ENCODE results near the gene TMEM239.
"Not testable (repeated sequence)": the region's sequence is repeated elsewhere in the genome, so short reads cannot be mapped to it uniquely, and the experiment has no call there.

TMEM239 gene

DNA sequence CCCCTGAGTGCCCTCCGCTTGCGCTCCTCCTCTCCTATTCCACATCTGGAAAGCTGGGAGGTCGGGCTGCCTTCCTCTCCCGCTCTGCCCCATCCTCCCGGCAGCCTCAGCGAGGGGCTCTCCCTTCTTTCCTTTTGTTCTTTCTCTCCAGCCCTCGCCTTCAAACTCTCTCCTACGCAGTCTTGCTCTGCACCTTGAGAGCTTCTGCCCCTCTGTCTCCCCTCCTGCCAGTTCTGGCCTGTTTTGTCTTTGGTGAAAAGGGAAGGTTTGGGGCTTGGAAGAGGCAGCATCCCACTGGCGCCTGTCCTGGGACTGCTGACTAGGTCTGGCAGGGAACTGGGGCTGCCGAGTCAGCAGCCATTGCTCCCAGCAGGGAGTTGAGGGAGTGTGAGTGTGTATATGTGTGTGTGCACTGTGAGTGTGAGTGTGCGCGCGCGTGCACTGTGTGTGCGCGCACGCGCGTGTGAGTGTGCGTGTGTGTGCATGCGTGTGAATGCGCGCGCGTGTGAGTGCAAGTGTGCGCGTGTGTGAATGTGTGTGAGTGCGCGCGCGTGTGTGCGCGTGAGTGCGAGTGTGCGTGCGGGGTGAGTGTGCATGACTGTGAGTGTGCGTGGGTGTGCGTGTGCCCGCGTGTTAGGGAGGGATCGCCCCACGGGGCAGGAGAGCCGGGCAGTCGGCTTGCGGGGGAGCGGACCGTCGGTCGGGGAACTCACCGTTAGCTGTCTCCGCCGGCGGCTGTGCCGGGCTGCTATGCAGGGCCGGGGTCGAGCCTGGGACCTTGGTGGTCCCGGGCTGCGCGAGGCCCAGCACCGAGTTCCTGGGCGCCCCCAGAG lies 16.3 kb upstream of the TMEM239 start:
- no peak for DNase-seq (ENCODE audit: low spot score)

DNA sequence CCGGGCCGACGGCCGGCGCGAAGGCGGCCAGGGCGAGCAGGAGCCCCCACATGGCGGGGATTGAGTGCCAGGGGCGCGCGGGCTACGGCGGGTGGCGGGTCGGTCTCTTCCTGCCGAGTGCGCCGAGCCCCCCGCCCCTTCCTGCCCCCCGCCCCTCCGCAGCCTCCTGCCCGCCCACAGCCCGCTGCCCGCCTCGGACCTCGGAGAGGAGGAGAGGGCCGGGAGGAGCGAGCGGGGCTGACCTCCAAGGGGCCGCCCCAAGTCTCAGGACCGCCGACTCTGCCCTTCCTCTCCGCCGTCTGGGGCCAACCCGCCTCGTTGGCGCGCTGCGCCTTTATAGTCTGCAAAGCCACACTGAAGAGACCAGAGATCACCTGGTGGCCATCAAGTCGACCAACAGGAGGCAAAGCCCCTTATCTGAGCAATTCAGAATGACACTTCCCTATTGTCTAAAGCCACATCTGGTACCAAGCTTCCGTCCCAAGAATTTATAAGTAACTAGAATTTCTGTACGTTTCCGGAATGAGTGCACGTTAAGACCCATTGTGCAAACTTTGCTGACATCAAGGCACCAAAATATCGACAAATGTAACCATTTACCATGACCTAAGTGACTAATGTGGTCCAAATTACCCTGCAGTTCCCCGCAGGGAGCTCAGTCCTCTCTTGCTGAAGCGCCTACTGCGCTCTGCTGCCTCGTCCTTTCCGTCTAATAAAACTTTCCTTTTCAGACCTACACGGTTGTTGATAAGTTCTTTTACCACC lies 15.5 kb upstream of the TMEM239 start, which contains the start of gene CPXM1:
CPXM1 (minus strand) TSS at position 107 of the 765 bp plus-strand sequence; CDS start at position 52, 55 bp downstream.
- no peak for DNase-seq (ENCODE audit: low spot score)

DNA sequence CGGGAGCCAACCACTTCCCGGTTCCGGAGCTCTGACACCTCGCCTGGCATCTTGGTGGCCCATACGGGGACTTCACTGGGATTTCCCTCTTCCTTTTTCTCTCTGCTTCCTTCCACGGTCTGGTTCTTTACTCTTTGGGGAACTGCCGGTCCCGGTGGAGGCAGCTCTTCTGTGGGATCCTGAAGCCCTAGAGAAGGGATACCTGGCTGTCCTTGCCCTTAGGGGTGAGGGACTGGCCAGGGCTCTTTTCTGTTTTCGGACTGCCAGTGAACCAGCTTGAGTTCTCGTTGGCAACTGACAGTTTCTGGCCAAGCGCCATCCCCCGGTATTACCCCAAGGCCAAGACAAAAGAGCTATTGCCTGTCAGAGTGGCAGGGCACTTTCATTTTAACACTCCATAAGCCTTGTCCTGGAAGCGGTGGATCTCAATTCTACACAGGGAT lies 14.9 kb upstream of the TMEM239 start:
- DNase-seq (ENCODE audit: low spot score): no peak

DNA sequence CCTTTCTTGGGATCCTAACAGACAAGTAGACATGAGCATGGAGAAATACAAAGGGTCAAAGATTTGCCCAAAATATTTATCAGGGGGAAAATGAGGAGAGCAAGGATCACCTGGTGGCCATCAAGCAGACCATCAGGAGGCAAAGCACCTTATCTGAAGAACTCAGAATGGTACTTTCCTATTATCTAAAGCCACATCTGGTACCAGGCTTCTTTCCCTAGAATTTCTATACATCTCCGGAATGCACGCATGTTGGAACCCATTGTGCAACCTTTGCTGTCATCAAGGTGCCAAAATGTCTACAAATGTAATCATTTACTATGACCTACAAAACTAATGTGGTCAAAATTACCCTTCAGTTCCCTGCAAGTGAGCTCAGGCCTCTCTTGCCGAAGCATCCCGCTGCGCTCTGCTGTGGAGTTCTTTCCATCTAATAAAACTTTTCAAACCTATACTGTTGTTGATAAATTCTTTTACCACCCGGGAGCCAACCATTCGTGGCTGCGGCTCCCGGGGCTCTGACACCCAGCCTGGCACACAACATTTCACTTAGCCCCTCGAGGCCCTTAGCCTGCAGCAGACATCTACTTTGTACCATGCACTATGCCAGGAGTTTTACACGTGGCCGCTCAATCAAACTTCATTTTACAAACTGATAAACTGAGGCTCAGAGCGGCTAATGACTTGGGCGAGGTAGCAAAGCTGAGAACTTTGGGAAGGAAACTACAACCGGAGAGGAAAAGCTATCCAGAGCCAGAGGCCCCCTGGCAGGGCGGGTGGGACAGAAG lies 11.9 kb upstream of the TMEM239 start:
- no peak for DNase-seq (ENCODE audit: low spot score)

DNA sequence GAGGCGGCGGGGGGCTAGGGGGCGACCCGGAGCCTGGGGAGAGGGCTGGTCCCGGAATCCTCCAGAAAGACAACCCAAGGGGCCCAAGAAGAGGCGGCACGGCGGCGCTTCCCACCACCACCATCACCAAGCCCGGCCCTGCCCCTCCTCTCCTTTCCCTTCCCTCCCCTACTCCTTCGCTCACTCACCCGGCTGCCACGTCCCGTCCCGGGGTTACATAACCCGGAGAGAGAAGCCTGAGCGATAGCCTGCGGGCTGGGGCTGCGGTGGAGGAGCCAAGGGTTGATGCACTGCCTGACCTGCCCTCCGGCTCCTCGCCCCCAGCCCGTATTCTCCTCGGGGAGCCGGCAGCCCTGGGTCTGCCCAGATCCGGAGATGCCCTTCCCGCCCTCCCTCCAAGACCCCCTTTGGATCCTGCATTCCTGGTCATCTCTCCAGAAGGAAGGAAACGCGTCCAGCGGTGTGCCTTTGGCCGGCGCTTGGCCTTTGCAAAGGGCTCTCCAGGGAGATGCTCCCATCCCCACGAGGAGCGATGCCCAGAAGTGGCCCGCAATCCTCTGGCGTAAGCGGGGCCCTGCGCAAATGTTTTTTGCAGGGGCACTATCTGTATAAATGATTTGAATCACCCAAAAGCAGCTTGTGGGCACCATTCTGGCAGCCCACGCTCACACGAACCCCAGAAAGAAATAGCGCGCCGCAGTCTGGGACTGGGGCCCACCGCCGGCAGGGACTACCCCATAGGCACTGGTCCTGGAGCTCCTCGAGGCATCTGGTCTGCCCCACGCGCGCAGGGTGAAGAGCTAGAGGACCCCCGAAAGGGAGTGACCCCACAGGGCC lies 11.1 kb upstream of the TMEM239 start:
- DNase-seq (ENCODE audit: low spot score): no peak

DNA sequence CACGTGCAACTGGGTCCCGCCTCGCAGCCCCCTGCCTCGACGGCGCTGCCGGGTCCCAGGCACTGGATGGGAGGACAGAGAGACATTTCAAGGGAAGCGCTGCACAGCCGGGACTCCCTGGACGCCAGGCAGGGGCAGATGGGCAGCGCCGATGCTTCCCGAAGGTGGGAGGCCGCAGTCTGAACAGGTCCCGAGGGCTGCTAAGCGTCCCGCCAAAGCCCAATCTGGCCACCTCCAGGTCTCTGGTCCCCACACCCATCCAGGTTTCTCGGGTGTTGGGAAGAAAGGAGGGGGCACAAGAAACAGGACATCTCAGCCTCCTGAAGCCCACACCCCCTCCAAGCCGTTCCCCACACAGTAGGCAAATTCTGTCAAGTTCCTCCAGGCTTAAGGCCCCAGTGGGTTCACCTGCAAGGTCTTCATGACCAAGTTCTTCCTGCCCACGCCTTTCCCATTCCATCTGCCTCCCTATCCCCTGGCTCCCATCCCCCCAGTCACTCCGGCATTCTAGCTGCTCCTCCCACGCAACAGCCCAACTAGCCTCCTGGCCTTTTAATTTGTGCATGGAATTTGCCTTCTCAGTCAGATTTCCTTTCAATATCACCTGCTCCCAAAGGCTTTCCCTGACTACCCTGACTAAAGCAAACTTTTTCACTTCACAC lies 10.3 kb upstream of the TMEM239 start:
- no peak for DNase-seq (ENCODE audit: low spot score)

DNA sequence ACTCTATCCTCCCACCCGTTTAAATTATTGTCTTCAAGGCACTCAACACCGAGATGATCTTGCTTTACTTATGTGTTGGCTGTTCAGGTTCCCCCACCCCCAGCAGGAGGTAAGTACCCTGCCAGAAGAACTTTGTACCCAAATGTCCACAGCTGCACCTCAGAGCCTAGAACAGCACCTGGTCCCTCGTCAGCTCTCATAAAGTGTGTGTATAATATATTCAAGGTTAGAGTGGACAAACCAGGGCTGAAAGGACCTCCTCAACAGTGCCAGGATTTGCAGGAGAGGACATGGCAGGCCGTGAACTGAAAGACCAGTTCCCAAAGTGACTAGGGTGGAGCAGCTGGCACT lies 9.8 kb upstream of the TMEM239 start:
- peak; percentile 4 for DNase-seq (ENCODE audit: low spot score)

DNA sequence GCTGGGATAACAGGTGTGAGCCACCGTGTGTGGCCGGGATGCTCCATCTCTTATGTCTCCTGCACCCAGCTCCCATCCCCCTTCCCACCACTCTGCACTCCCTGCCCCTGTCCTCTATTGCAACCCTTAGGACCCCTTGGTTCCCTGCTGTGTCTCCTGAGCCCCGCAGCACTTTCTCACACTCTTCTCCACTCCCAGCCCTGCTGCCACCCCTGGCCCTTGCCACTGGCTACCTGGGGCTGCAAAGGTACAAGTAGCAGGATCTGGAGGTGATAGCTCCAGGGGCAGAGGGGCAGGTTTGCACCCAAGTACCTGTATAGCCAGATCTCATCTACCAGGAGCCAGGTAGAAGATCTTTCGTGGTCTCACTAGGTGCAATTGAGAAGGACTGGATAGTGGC lies 9.1 kb upstream of the TMEM239 start:
- DNase-seq (ENCODE audit: low spot score): no peak

DNA sequence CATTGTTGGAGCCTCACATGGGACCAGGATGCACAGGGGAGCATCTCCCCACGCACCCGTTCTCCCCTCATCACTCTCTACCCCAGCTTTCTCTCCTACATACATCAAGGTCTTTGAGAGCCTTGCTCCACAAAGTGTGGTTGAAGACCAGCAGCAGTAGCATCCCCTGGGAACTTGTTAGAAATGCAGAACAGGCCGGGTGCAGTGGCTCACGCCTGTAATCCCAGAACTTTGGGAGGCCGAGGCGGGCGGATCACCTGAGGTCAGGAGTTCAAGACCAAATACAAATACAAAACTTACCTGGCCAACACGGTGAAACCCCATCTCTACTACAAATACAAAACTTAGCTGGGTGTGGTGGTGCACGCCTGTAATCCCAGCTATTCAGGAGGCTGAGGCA lies 8.2 kb upstream of the TMEM239 start:
- not testable (repeated sequence) for DNase-seq (ENCODE audit: low spot score)

DNA sequence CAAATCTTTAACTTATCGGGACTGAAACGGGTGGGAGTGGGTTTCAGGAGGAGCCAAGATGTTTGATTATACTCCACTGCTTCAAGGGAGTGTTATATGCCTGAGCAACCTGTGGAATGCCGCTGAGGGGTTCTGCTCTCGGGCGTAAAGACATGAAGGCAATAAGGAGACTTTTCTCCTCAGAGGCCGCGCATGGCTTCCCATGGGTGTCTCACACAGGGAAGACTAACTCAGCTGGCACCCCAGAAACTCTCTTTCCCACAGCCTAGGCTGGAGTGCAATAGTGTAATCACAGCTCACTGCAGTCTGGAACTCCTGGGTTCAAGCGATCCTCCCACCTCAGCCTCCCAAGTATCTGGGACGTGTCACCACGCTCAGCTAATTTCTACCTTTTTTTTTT lies 6.5 kb upstream of the TMEM239 start:
- no peak for DNase-seq (ENCODE audit: low spot score)

DNA sequence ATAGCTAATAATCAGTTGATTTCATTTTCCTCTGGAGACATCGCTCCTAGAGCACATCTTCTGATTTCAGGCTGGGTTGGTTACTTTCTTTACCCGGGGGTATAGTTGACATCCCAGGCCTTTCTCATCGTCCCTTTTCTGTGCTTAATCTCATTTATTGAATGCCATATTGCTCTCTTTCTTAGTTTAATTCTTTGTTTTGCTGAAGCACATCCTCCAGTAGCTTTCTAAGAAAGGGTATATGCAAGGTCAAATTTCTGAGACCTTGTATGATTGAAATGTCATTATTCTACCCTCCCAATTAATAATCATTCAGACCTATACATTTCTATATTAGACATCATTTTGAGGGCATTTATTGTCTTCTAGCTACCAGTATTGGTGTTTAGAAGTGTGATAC lies 4.0 kb upstream of the TMEM239 start:
- DNase-seq (ENCODE audit: low spot score): no peak

DNA sequence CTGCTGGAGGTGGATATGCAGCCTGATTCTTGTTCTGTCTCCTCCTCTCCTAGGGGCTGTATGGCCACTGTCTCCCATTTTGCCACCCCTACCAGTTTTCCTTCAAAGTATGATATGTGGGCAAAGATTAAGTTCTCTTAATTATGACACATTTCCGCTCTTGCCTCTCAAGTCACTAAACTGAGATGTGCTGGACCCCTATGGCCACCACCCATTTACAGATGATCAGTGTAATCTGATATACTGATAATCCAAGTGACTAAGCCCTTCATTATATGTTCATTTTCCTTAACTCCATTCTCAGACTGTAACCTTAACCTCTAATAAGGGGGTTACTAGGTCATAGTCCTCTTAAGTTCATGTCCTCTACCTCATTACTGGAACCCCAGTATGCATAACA lies 2.1 kb upstream of the TMEM239 start:
- no peak for DNase-seq (ENCODE audit: low spot score)

DNA sequence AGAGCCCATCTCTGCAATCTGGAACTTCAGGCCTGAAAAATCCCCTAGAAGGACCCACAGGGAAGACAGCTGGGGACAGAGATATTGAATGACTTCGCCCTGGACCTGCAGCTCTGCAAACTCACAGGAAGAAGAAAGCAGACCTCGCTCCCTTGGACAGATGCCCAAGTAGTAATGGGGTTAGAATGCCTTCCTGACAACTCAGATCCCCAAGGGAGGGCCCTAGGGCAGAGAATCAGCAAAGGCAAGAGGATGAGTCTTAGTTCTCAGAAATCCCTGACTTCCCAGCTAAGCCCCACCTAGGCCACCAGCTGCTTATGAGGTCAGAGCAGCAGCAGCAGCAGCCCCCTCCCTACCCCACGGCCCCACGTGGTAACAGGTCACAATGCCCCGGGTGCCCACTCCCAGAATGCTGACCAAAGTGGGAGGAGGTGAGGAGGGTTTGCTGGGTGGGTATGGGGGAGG lies 1.5 kb upstream of the TMEM239 start, which contains the start of gene C20orf141:
C20orf141 (plus strand) TSS at position 401 of the 465 bp plus-strand sequence. CDS start 198 bp downstream, outside the sequence.
- DNase-seq (ENCODE audit: low spot score): peak; percentile 37

DNA sequence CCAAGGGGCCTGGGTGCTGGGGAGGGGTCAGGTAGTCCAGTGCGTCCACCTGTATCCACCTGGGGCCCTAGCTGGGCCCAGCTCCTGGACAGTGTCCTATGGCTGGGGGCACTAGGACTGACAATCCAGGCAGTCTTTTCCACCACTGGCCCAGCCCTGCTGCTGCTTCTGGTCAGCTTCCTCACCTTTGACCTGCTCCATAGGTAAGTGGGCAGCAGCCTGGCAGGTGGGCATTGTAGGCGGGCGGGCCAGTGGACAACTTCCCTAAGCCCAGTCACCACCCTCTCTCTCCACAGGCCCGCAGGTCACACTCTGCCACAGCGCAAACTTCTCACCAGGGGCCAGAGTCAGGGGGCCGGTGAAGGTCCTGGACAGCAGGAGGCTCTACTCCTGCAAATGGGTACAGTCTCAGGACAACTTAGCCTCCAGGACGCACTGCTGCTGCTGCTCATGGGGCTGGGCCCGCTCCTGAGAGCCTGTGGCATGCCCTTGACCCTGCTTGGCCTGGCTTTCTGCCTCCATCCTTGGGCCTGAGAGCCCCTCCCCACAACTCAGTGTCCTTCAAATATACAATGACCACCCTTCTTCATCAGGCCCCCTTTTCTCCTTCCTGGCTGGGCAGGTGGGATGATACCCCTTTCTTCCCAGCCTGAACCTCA lies 793 bp upstream of the TMEM239 start:
- DNase-seq (ENCODE audit: low spot score): no peak

DNA sequence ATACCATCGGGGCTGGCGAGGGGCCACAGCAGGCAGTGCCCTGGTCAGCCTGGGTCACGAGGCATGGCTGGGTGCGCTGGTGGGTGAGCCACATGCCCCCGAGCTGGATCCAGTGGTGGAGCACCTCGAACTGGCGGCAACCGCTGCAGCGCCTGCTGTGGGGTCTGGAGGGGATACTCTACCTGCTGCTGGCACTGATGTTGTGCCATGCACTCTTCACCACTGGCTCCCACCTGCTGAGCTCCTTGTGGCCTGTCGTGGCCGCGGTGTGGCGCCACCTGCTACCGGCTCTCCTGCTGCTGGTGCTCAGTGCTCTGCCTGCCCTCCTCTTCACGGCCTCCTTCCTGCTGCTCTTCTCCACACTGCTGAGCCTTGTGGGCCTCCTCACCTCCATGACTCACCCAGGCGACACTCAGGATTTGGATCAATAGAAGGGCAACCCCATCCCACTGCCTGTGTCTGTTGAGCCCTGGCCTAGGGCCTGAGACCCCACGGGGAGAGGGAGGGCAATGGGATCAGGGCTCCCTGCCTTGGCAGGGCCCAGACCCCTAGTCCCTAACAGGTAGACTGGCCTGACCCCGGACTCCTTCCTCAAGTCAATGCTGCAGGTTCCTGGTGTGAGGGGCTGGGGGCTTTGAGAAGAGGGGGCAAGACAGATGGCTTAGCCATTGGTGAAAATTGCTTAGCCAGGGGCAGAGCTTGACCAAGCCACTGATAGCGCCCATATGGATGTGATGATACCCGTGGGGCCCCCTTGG lies 598 bp downstream of the TMEM239 start:
- no peak for DNase-seq (ENCODE audit: low spot score)

DNA sequence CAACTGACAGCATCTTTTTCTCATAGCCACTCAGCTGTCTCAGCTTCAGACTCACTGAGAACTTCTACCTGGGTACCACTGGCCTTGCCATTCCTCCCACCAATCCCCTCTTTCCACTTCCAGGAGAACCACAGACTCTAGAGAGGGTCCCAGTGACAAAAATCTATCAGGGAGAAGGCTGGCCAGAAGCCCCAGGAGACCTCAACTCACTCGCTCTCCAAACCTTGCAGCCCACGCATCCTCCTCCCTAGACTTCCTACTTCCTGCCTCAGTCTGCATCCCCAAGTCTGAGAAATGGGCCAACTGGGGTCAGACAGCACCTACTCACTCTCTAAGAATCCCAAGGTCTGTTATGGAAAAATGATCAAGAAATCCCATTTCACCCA lies 1.2 kb downstream of the TMEM239 start:
- DNase-seq (ENCODE audit: low spot score): no peak

DNA sequence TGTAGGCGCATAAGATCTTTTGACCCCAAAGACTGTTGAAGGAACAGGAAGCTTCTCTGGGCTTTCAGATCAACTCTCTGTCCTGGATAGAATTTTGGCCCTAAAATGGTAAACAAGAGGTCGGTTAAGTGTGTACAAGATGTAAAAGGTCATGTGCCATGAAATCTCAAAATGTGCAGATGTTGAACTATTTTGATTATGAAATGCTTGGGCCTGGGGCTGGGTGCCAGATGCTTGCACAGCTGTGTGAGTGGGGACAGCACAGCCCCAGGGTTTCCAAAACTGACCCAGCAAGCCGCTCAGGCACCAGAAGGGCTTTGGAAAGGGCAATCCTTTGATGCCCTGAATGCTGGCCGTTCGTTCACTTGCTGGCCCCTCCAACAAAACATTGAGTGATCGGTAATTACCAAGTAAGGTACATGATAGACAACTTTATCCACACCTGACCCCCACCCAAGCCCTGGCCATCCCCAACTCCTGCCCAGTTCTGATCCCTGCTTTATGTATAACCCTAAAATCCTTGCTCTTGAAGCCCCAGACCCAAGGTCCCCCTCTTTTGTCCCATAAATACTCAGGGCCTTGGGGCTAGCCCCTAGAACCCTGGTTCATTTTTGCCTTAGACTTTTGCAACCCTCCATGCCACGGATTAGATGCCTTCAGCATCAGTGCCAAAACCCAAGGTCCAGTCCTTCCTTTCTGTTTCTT lies 1.9 kb downstream of the TMEM239 start:
- DNase-seq (ENCODE audit: low spot score): no peak

DNA sequence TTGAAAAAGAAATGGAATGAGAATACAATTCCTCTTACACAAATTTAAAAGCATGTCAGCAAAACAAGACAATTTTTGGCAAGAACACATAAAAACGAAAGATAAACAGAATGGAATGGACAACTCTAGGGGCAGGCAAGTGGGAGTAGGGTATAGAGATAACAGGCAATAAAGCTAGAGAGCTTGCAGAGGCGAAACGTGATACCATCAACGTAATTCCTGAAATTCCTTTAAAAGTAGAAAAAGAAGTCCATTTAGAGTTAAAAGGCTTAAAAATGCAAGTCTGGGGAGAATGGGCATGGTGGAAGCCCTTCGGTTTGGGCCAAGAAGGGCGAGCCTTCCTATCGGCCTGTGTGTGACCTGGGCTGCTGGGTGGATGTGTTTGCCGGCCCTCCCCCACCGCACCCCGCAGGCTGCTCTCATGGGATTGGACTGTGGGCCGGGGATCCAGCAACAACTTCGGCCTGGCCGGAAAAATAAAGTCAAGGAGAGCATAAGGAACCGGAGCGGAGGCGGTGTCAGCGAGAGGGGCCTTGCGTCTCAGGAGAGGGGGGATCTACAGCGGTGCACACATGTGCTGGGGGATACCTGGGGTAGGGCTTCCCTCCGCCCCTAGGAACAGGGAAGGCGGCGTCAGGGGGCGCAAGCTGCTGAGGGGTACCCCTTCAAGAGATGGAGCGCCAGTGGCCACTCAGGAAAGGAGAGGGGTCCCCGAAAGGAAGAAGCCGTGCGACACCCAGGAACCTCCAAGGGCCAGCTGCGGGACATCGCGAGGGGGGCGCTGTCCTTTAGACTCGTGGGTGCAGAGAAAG lies 4.1 kb downstream of the TMEM239 start:
- no peak for DNase-seq (ENCODE audit: low spot score)
